ENCODE data around the gene DAZL. TPM values are rescaled to one million over a fixed set of nuclear protein-coding genes. Genes with fewer than 3 reads are reported as not detected.

Gene DAZL
- total RNA-seq, 1 donor from 2014 or later = not detected

DNA sequence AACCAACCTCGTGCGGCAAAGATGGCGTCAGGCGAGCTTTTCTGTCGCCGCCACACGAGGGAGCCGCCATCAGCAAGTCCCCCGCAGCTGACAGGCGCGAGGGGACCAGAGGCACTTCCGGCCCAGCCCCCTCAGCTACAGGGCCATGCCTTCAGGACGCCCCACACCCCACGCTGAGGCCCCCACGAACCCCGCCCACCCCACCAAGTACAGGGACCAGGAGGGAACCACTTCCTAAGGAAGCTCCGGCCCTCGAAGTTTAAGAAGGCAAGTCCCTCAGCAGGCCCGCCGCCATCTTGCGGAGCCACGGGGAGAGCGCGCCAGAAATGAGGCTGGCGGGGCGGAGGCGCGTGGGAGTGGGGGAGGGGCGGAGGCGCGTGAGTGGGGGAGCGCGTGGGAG is 790 bp downstream of the DAZL start:
- intact Hi-C loops (cut with DNase I) = no loop called here

DNA sequence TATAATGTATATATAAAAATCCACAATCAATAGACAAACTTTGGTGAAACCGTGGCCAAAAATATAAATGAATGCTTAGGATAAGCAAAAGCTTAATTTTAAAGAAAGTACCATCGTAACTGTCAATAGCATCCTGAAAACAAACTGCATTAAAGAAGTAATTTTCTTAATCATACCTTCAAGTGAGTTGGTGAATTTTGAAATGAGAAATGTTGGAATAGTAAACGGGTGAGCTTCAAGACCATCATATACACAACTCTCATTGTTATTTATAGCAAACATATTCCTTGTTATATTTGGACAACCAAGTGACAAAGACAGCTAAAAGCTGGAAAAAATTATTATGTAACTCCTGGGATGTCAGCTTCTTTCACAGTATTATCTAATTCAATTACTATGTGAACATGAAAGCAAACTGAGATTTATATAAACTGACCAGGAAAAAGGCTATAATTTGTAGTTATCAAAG is 3.7 kb downstream of the DAZL start:
- H3K9me3 ChIP-seq = no peaks in the 10 kb centered on the region
- intact Hi-C loops (cut with DNase I) = no loop called here
- DNase-seq (no peak), ATAC-seq (no peak)
- H3K27ac ChIP-seq = no peak overlapping the region
- H3K4me1 ChIP-seq = peaks cover 3% of the 10 kb centered on the region
- no peak overlapping the region for H3K4me3 ChIP-seq
- H3K27me3 ChIP-seq = no peaks in the 10 kb centered on the region
- H3K36me3 ChIP-seq = no peaks in the 10 kb centered on the region
- TF ChIP-seq, protein P1, sequence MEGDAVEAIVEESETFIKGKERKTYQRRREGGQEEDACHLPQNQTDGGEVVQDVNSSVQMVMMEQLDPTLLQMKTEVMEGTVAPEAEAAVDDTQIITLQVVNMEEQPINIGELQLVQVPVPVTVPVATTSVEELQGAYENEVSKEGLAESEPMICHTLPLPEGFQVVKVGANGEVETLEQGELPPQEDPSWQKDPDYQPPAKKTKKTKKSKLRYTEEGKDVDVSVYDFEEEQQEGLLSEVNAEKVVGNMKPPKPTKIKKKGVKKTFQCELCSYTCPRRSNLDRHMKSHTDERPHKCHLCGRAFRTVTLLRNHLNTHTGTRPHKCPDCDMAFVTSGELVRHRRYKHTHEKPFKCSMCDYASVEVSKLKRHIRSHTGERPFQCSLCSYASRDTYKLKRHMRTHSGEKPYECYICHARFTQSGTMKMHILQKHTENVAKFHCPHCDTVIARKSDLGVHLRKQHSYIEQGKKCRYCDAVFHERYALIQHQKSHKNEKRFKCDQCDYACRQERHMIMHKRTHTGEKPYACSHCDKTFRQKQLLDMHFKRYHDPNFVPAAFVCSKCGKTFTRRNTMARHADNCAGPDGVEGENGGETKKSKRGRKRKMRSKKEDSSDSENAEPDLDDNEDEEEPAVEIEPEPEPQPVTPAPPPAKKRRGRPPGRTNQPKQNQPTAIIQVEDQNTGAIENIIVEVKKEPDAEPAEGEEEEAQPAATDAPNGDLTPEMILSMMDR (IDR thresholded peaks at IDR 0.05) = no peak

More for the DNA sequence above, 790 bp downstream of the DAZL start:
- Histone ChIP-seq H3K27ac (no peak overlapping the region), H3K27me3 (no peaks in the 10 kb centered on the region), H3K4me1 (peaks cover 3% of the 10 kb centered on the region), H3K9me3 (no peaks in the 10 kb centered on the region), H3K36me3 (no peaks in the 10 kb centered on the region), H3K4me3 (no peak overlapping the region)
- no peak for ATAC-seq
- TF ChIP-seq, protein P1 (IDR thresholded peaks at IDR 0.05) = no peak
- no peak for DNase-seq

DNA sequence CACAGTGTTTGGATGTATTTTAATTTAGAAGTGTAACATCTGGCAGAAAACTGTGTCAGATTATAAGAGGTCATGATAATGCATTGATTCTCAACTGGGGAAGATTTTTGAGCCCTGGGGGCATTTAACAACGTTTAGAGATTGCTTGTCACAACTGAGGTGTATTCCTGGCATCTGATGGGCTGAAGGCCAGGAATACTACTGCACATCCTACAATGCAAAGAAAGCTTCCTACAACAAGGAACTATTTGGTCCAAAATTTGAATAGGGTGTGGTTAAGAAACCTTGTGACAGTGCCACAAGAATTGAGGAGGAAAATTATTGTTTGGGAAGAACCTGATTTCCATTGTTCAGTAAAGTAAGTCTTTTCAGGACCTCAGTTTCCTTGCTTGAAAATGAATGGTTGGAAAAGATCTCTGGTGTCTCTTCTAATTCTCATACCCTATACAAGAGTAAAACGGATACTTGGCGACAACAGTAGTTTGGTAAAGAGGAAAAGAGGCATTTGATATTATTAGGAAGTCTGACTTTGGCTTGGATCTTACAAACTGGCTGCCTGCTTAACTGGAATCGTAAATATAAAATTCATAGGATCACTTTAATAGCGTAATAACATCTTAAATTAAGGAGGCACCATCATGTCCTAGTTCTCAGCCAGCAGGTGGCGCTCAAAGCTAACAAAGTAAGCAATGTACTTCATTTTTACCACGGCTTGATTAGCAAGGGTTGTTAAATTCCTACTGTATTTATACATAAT is 4.3 kb downstream of the DAZL start:
- Histone ChIP-seq H3K27ac (no peak overlapping the region), H3K36me3 (no peaks in the 10 kb centered on the region), H3K27me3 (no peaks in the 10 kb centered on the region), H3K4me1 (peaks cover 3% of the 10 kb centered on the region), H3K9me3 (no peaks in the 10 kb centered on the region), H3K4me3 (no peak overlapping the region)
- intact Hi-C loops (cut with DNase I) = no loop called here
- DNase-seq (peak; percentile 80), ATAC-seq (peak; percentile 74)
- TF ChIP-seq, protein P1 (IDR thresholded peaks at IDR 0.05) = peak; percentile 88

DNA sequence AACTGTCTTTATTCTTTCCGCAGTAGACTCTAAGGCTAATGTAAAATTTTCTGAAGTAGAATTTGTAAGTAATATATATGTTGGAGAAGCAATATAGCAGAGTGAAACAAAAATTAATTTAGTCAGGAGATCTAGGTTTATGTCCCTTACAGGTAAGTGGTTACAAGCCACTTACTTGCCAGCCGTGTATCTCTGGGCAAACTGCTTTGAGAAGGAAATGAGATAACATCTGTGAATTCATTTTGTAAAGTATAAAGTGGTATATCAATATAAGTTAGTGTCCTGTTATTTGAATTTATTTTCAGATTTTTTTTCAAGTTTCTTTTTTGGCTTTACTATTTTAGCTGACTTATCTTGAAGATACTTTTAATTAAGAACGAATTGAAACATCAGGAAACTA is 5.5 kb downstream of the DAZL start:
- Histone ChIP-seq H3K4me1 (peaks cover 3% of the 10 kb centered on the region), H3K4me3 (no peak overlapping the region), H3K27ac (no peak overlapping the region), H3K9me3 (no peaks in the 10 kb centered on the region), H3K27me3 (no peaks in the 10 kb centered on the region), H3K36me3 (no peaks in the 10 kb centered on the region)
- intact Hi-C loops (cut with DNase I) = no loop called here
- TF ChIP-seq, protein P1 (IDR thresholded peaks at IDR 0.05) = no peak
- no peak for DNase-seq
- ATAC-seq = no peak

DNA sequence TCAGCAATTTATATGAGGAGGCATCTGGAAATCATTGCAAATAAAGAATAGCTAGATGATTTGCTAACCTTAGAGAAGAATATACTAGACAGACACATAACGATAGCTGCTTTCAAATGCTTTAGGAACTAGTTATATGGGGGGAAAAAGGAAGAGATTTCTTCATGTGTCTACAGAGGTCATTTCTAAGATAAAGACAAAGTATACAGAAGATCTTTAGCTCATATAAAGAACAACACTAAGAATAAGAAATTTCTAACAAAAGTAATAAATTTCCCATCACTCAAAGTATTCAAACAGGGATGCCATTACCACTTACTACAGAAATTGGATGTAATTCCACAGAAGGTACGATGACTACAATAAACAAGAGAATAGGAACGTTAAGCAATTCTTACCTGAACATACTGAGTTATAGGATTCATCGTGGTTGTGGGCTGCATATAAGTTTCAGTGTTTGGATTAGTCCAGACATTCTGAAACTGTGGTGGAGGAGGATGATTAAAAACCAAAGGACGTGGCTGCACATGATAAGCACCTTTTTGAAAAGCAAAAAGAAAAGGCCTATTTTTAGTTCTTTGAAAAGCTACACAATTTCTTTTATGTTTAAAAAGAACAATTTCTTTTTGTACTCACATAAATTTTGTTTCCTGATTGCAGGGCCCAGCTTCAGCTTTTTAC is 8.7 kb downstream of the DAZL start:
- TF ChIP-seq, protein P1 (IDR thresholded peaks at IDR 0.05) = no peak

More for the DNA sequence above, 8.7 kb downstream of the DAZL start:
- no peaks in the 10 kb centered on the region for H3K9me3 ChIP-seq
- DNase-seq (no peak), ATAC-seq (no peak)
- intact Hi-C loops (cut with DNase I) = no loop called here
- no peaks in the 10 kb centered on the region for H3K36me3 ChIP-seq
- no peak overlapping the region for H3K27ac ChIP-seq
- peaks cover 3% of the 10 kb centered on the region for H3K4me1 ChIP-seq
- no peaks in the 10 kb centered on the region for H3K27me3 ChIP-seq
- H3K4me3 ChIP-seq = no peak overlapping the region

Data from upper lobe of right lung (tissue), 1 donor.